ENCODE data around the gene PROB1.
"Not testable (repeated sequence)": the region's sequence is repeated elsewhere in the genome, so short reads cannot be mapped to it uniquely, and the experiment has no call there.

PROB1 gene

GRCh38 chr5:139414581-139415130 is 19.8 kb upstream of the PROB1 start:
- DNase-seq (ENCODE audit: low read depth in 2 of 2): no peak

GRCh38 chr5:139413963-139414362 is 19.1 kb upstream of the PROB1 start:
- DNase-seq (ENCODE audit: low read depth in 2 of 2): no peak

- no peak for DNase-seq (ENCODE audit: low read depth in 2 of 2)
Observed at GRCh38 chr5:139413153-139413552, 18.2 kb upstream of the PROB1 start.

- no peak for DNase-seq (ENCODE audit: low read depth in 2 of 2)
Observed at GRCh38 chr5:139410993-139411828, 16.3 kb upstream of the PROB1 start.

- DNase-seq (ENCODE audit: low read depth in 2 of 2): no peak
Observed at GRCh38 chr5:139410121-139410992, 15.5 kb upstream of the PROB1 start.

GRCh38 chr5:139409116-139409515 is 14.2 kb upstream of the PROB1 start:
- DNase-seq (ENCODE audit: low read depth in 2 of 2): not testable (repeated sequence)

- DNase-seq (ENCODE audit: low read depth in 2 of 2): no peak
Observed at GRCh38 chr5:139408191-139408590, 13.3 kb upstream of the PROB1 start.

GRCh38 chr5:139407517-139407916 is 12.6 kb upstream of the PROB1 start:
- DNase-seq (ENCODE audit: low read depth in 2 of 2): no peak

- DNase-seq (ENCODE audit: low read depth in 2 of 2): no peak
Observed at GRCh38 chr5:139406963-139407362, 12.1 kb upstream of the PROB1 start.

GRCh38 chr5:139404484-139404840 is 9.6 kb upstream of the PROB1 start:
- DNase-seq (ENCODE audit: low read depth in 2 of 2): no peak

- DNase-seq (ENCODE audit: low read depth in 2 of 2): peak; percentile 98
Observed at GRCh38 chr5:139403787-139404483, 9.0 kb upstream of the PROB1 start, which contains the start of gene SPATA24. SPATA24 (minus strand) TSS chr5:139404089; CDS start chr5:139404060, 29 bp downstream.

GRCh38 chr5:139403418-139403786 is 8.5 kb upstream of the PROB1 start:
- no peak for DNase-seq (ENCODE audit: low read depth in 2 of 2)

GRCh38 chr5:139402561-139403158 is 7.8 kb upstream of the PROB1 start:
- DNase-seq (ENCODE audit: low read depth in 2 of 2): no peak

GRCh38 chr5:139401546-139401945 is 6.6 kb upstream of the PROB1 start:
- DNase-seq (ENCODE audit: low read depth in 2 of 2): no peak

GRCh38 chr5:139399501-139400121 is 4.7 kb upstream of the PROB1 start:
- no peak for DNase-seq (ENCODE audit: low read depth in 2 of 2)

GRCh38 chr5:139397921-139398320 is 3.0 kb upstream of the PROB1 start:
- DNase-seq (ENCODE audit: low read depth in 2 of 2): no peak

- no peak for DNase-seq (ENCODE audit: low read depth in 2 of 2)
Observed at GRCh38 chr5:139396691-139397090, 1.8 kb upstream of the PROB1 start.

- no peak for DNase-seq (ENCODE audit: low read depth in 2 of 2)
Observed at GRCh38 chr5:139395844-139396640, 1.1 kb upstream of the PROB1 start.

GRCh38 chr5:139394123-139394653 is 716 bp downstream of the PROB1 start:
- DNase-seq (ENCODE audit: low read depth in 2 of 2): peak in 1 of 2 donors; percentile 60

Measured in stimulated activated CD8-positive, alpha-beta memory T cell treated with anti-CD3 and anti-CD28 coated beads, Interleukin-15, amount 100 ng/mL, for 48 hours (primary cell).